ENCODE results near the gene CXCL6. TPM values are rescaled to one million over a fixed set of nuclear protein-coding genes. Genes with fewer than 3 reads are reported as not detected.

Gene CXCL6
- polyA plus RNA-seq (2012; ENCODE audit: missing spikeins) = not detected

DNA sequence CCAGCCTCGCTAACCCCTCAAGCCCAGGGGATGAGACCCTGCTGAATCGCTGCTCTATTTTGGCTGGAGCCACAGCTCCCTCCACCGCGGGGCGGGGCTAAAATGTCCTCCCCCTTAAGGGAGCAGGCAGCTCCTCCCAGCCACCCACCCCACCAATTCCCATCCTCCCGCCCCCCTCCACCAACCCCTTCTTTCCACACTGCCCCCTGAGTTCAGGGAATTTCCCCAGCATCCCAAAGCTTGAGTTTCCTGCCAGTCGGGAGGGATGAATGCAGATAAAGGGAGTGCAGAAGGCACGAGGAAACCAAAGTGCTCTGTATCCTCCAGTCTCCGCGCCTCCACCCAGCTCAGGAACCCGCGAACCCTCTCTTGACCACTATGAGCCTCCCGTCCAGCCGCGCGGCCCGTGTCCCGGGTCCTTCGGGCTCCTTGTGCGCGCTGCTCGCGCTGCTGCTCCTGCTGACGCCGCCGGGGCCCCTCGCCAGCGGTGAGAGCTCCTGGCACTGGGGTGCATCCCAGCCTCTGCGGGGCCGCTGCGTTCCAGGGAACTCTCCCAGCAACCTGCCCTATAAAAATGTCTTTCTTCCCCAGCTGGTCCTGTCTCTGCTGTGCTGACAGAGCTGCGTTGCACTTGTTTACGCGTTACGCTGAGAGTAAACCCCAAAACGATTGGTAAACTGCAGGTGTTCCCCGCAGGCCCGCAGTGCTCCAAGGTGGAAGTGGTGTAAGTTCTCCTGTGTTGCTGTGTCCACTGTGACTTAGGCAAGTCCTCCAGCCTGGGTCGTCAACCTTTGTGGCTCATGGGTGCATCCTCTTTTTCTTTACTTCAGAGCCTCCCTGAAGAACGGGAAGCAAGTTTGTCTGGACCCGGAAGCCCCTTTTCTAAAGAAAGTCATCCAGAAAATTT, at the start of gene CXCL6:
Gene CXCL6 (plus strand): TSS at position 306 of the 907 bp plus-strand sequence. CDS start 73 bp downstream, at position 379.
- TF ChIP-seq TAF1 (IDR thresholded peaks at IDR 0.05; ENCODE audit: borderline replicate concordance, low read depth, low read length) (no peak), POLR2AphosphoS5 (IDR thresholded peaks at IDR 0.05; ENCODE audit: low read depth, low read length) (no peak), POLR2A (IDR thresholded peaks at IDR 0.05; ENCODE audit: low read depth, low read length) (no peak)
- no peak for FAIRE-seq
- no peak for DNase-seq (ENCODE audit: insufficient read length)

- DNase-seq (ENCODE audit: insufficient read length) (no peak), FAIRE-seq (no peak)
- no peak for TF ChIP-seq POLR2AphosphoS5 (IDR thresholded peaks at IDR 0.05; ENCODE audit: low read depth, low read length)
- no peak for TF ChIP-seq TAF1 (IDR thresholded peaks at IDR 0.05; ENCODE audit: borderline replicate concordance, low read depth, low read length)
- no peak for TF ChIP-seq POLR2A (IDR thresholded peaks at IDR 0.05; ENCODE audit: low read depth, low read length)
Observed at GRCh38 chr4:73788411-73788810, 48.1 kb upstream of the CXCL6 start.

- no peak for DNase-seq (ENCODE audit: insufficient read length)
- no peak for FAIRE-seq
- TF ChIP-seq TAF1 (IDR thresholded peaks at IDR 0.05; ENCODE audit: borderline replicate concordance, low read depth, low read length) = no peak
- no peak for TF ChIP-seq POLR2AphosphoS5 (IDR thresholded peaks at IDR 0.05; ENCODE audit: low read depth, low read length)
- TF ChIP-seq POLR2A (IDR thresholded peaks at IDR 0.05; ENCODE audit: low read depth, low read length) = no peak
Observed at GRCh38 chr4:73798842-73799241, 37.6 kb upstream of the CXCL6 start.

DNA sequence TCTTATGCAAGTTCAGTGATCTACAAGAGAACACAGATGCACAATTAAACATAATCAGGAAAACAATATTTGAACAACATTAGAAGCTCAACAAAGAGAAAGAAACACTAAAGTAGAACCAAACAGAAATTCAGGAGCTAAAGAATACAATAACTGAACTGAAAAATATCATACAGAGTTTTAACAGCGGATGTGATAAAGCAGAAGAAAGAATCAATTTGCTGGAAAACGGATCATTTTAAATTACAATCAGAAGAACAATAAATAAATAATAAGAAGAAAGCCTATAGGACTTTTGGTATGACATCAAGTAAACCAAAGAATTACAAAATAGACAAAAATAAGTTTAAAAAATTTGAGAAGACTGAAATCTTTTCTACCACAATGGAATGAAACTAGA, 36.3 kb upstream of the CXCL6 start:
- no peak for FAIRE-seq
- TF ChIP-seq POLR2A (IDR thresholded peaks at IDR 0.05; ENCODE audit: low read depth, low read length) = no peak
- no peak for TF ChIP-seq TAF1 (IDR thresholded peaks at IDR 0.05; ENCODE audit: borderline replicate concordance, low read depth, low read length)
- TF ChIP-seq POLR2AphosphoS5 (IDR thresholded peaks at IDR 0.05; ENCODE audit: low read depth, low read length) = no peak
- no peak for DNase-seq (ENCODE audit: insufficient read length)

GRCh38 chr4:73801692-73802091, 34.8 kb upstream of the CXCL6 start:
- FAIRE-seq (no peak), DNase-seq (ENCODE audit: insufficient read length) (no peak)
- TF ChIP-seq POLR2AphosphoS5 (IDR thresholded peaks at IDR 0.05; ENCODE audit: low read depth, low read length) (no peak), POLR2A (IDR thresholded peaks at IDR 0.05; ENCODE audit: low read depth, low read length) (no peak), TAF1 (IDR thresholded peaks at IDR 0.05; ENCODE audit: borderline replicate concordance, low read depth, low read length) (no peak)

DNA sequence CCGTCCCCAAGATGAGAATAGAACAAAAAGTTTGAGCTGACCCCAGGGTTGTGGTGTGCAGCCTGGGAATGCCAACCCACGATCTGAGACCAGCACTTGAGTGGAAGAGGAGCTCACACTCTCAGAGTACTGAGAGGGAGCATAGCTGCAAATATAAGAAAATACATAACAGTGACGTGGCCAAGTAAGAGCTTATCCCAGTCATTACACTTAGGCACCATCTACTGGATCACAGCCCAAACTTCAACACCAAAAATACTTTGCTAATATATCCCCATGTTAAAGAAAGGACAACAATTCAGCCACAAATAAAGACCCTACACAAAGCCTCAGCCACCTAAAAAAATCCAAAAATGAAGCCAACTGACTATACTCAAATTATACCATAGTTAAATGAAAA, 33.3 kb upstream of the CXCL6 start:
- FAIRE-seq (no peak), DNase-seq (ENCODE audit: insufficient read length) (no peak)
- TF ChIP-seq POLR2A (IDR thresholded peaks at IDR 0.05; ENCODE audit: low read depth, low read length) (no peak), POLR2AphosphoS5 (IDR thresholded peaks at IDR 0.05; ENCODE audit: low read depth, low read length) (no peak), TAF1 (IDR thresholded peaks at IDR 0.05; ENCODE audit: borderline replicate concordance, low read depth, low read length) (no peak)

- FAIRE-seq = no peak
- TF ChIP-seq POLR2A (IDR thresholded peaks at IDR 0.05; ENCODE audit: low read depth, low read length) (no peak), POLR2AphosphoS5 (IDR thresholded peaks at IDR 0.05; ENCODE audit: low read depth, low read length) (no peak), TAF1 (IDR thresholded peaks at IDR 0.05; ENCODE audit: borderline replicate concordance, low read depth, low read length) (no peak)
- DNase-seq (ENCODE audit: insufficient read length) = no peak
Observed at GRCh38 chr4:73810191-73810590, 26.3 kb upstream of the CXCL6 start.

- DNase-seq (ENCODE audit: insufficient read length) (no peak), FAIRE-seq (no peak)
- TF ChIP-seq POLR2AphosphoS5 (IDR thresholded peaks at IDR 0.05; ENCODE audit: low read depth, low read length) (no peak), POLR2A (IDR thresholded peaks at IDR 0.05; ENCODE audit: low read depth, low read length) (no peak), TAF1 (IDR thresholded peaks at IDR 0.05; ENCODE audit: borderline replicate concordance, low read depth, low read length) (no peak)
Observed at GRCh38 chr4:73811841-73812240, 24.6 kb upstream of the CXCL6 start.

- no peak for TF ChIP-seq TAF1 (IDR thresholded peaks at IDR 0.05; ENCODE audit: borderline replicate concordance, low read depth, low read length)
- no peak for DNase-seq (ENCODE audit: insufficient read length)
- no peak for FAIRE-seq
Observed at GRCh38 chr4:73814679-73815078, 21.8 kb upstream of the CXCL6 start.

- FAIRE-seq (no peak), DNase-seq (ENCODE audit: insufficient read length) (no peak)
- no peak for TF ChIP-seq POLR2AphosphoS5 (IDR thresholded peaks at IDR 0.05; ENCODE audit: low read depth, low read length)
- no peak for TF ChIP-seq POLR2A (IDR thresholded peaks at IDR 0.05; ENCODE audit: low read depth, low read length)
- TF ChIP-seq TAF1 (IDR thresholded peaks at IDR 0.05; ENCODE audit: borderline replicate concordance, low read depth, low read length) = no peak
Observed at GRCh38 chr4:73815145-73815544, 21.3 kb upstream of the CXCL6 start.

- TF ChIP-seq POLR2AphosphoS5 (IDR thresholded peaks at IDR 0.05; ENCODE audit: low read depth, low read length) (no peak), TAF1 (IDR thresholded peaks at IDR 0.05; ENCODE audit: borderline replicate concordance, low read depth, low read length) (no peak), POLR2A (IDR thresholded peaks at IDR 0.05; ENCODE audit: low read depth, low read length) (no peak)
- DNase-seq (ENCODE audit: insufficient read length) (no peak), FAIRE-seq (no peak)
Observed at GRCh38 chr4:73816814-73817213, 19.7 kb upstream of the CXCL6 start.

GRCh38 chr4:73817341-73817740, 19.1 kb upstream of the CXCL6 start:
- DNase-seq (ENCODE audit: insufficient read length) (no peak), FAIRE-seq (no peak)
- TF ChIP-seq TAF1 (IDR thresholded peaks at IDR 0.05; ENCODE audit: borderline replicate concordance, low read depth, low read length) (no peak), POLR2A (IDR thresholded peaks at IDR 0.05; ENCODE audit: low read depth, low read length) (no peak), POLR2AphosphoS5 (IDR thresholded peaks at IDR 0.05; ENCODE audit: low read depth, low read length) (no peak)
